H1 (cell line): ENCODE data around the gene ETV2. TPM values are rescaled to one million over a fixed set of nuclear protein-coding genes. Genes with fewer than 3 reads are reported as not detected.

Experiments
- CTCF ChIA-PET: fragments of 300-600 bp; sonication (Branson Sonifier 250); formaldehyde crosslinking; loops from one replicate; lab custom pipeline; 2021; ENCODE audit not compliant: partially characterized antibody; lab: Charles Lee
- POLR2A ChIA-PET: fragments of 300-600 bp; sonication (Branson Sonifier 250); formaldehyde crosslinking; loops from one replicate; lab custom pipeline; 2021; ENCODE audit warnings: inconsistent platforms; ENCODE audit not compliant: partially characterized antibody; lab: Charles Lee
- DNase-seq, 2 experiments: peaks; one replicate each; pipeline versions ENCODE4 v3.0.0 to v3.0.0-alpha.2; 2010 to 2022; ENCODE audit warnings: low spot score in 2 of 2, low read depth in 1 of 2, mixed read lengths in 1 of 2
- FAIRE-seq: peaks from 2 replicates; lab custom pipeline; 2011; peaks lifted over from hg19 to GRCh38; lab: Jason Lieb, UNC
- H2AFZ ChIP-seq: 2 replicates; pipeline ENCODE4 v1.8.1; 2012; ENCODE audit warnings: low read length, inconsistent platforms
- H2AK5ac ChIP-seq: 2 replicates; pipeline ENCODE4 v1.6.1; 2013; ENCODE audit warnings: low read depth, low read length
- H2BK120ac ChIP-seq: replicated peaks from 2 replicates; pipeline ENCODE3; 2013; ENCODE audit warnings: low read depth, low read length, inconsistent platforms
- H2BK12ac ChIP-seq: 2 replicates; pipeline ENCODE4 v1.6.1; 2013; ENCODE audit warnings: low read depth, low read length
- H2BK15ac ChIP-seq: 2 replicates; pipeline ENCODE4 v1.6.1; 2013; ENCODE audit warnings: low read length
- H2BK20ac ChIP-seq: 2 replicates; pipeline ENCODE4 v1.6.1; 2013; ENCODE audit warnings: low read length
- H2BK5ac ChIP-seq: 2 replicates; pipeline ENCODE4 v1.6.1; 2013; ENCODE audit warnings: low read depth, low read length
- H3K14ac ChIP-seq: 2 replicates; pipeline ENCODE4 v1.6.1; 2013; ENCODE audit warnings: inconsistent platforms; ENCODE audit not compliant: insufficient read length
- H3K18ac ChIP-seq: 2 replicates; pipeline ENCODE4 v1.6.1; 2013; ENCODE audit warnings: low read length; ENCODE audit errors: extremely low read depth
- H3K23ac ChIP-seq: 2 replicates; pipeline ENCODE4 v1.6.1; 2013; ENCODE audit warnings: inconsistent platforms; ENCODE audit not compliant: insufficient read length
- H3K23me2 ChIP-seq: 2 replicates; pipeline ENCODE4 v1.6.1; 2013; ENCODE audit warnings: low read depth, low read length
- H3K27ac ChIP-seq: 2 replicates; pipeline ENCODE4 v1.6.1; 2011; ENCODE audit warnings: low read depth, low read length, inconsistent platforms
- H3K27me3 ChIP-seq, 4 experiments: replicated peaks in 1 of 4; 1 replicate in 1 of 4; 2 replicates in 3 of 4; pipeline versions ENCODE4 v1.6.1 to v1.8.1; 2011 to 2013; ENCODE audit warnings: low read length in 3 of 4, mild to moderate bottlenecking in 3 of 4, inconsistent platforms in 2 of 4, mixed read lengths in 2 of 4, moderate library complexity in 1 of 4; ENCODE audit not compliant: control insufficient read depth in 3 of 4, insufficient read depth in 3 of 4; ENCODE audit errors: extremely low read depth in 1 of 4
- H3K36me3 ChIP-seq, 4 experiments: 2 replicates each; pipeline versions ENCODE4 v1.6.1 to v1.8.1; 2011 to 2013; ENCODE audit warnings: mild to moderate bottlenecking in 4 of 4, low read length in 3 of 4, moderate library complexity in 2 of 4, control low read depth in 1 of 4, inconsistent platforms in 1 of 4; ENCODE audit not compliant: insufficient read depth in 4 of 4, control insufficient read depth in 2 of 4
- H3K4ac ChIP-seq: replicated peaks from 2 replicates; pipeline ENCODE3; 2013; ENCODE audit warnings: low read length, low read depth, mixed read lengths, inconsistent platforms; ENCODE audit not compliant: insufficient read length
- H3K4me1 ChIP-seq, 4 experiments: replicated peaks in 1 of 4; 1 replicate in 1 of 4; 2 replicates in 3 of 4; pipeline versions ENCODE4 v1.6.1 to v1.8.1; 2011 to 2013; ENCODE audit warnings: low read length in 3 of 4, inconsistent platforms in 2 of 4, mixed read lengths in 1 of 4; ENCODE audit not compliant: insufficient read depth in 4 of 4, control insufficient read depth in 3 of 4
- H3K4me2 ChIP-seq, 2 experiments: 2 replicates each; pipeline versions ENCODE4 v1.6.1 to v1.8.1; 2011 to 2013; ENCODE audit warnings: low read depth in 2 of 2, low read length in 2 of 2, control low read depth in 1 of 2, inconsistent platforms in 1 of 2, mild to moderate bottlenecking in 1 of 2; ENCODE audit not compliant: insufficient read depth in 1 of 2
- H3K4me3 ChIP-seq, 4 experiments: fragments of 200-600, 300-600 bp in 1 of 4; sonication (generic), shearing (Covaris generic), sonication (Bioruptor Twin) in 1 of 4; 2 replicates each; pipeline versions ENCODE4 v1.5.1 to v1.8.1; 2011 to 2016; ENCODE audit warnings: low read length in 4 of 4, low read depth in 3 of 4, control low read depth in 2 of 4, inconsistent platforms in 2 of 4, mild to moderate bottlenecking in 2 of 4, mixed read lengths in 1 of 4, moderate library complexity in 1 of 4; ENCODE audit not compliant: insufficient read depth in 2 of 4; ENCODE audit errors: extremely low read depth in 1 of 4
- H3K56ac ChIP-seq: replicated peaks from 2 replicates; pipeline ENCODE3; 2013; ENCODE audit warnings: low read depth, mild to moderate bottlenecking, mixed read lengths, low read length, inconsistent platforms; ENCODE audit not compliant: insufficient read length
- H3K79me1 ChIP-seq: 2 replicates; pipeline ENCODE4 v1.6.1; 2013; ENCODE audit warnings: low read depth, low read length, control low read depth
- H3K79me2 ChIP-seq, 2 experiments: 2 replicates each; pipeline versions ENCODE4 v1.6.1 to v1.8.1; 2012 to 2013; ENCODE audit warnings: low read length in 2 of 2, mild to moderate bottlenecking in 2 of 2, inconsistent platforms in 1 of 2; ENCODE audit not compliant: insufficient read depth in 2 of 2, control insufficient read depth in 1 of 2
- H3K9ac ChIP-seq, 4 experiments: replicated peaks in 1 of 4; 1 replicate in 1 of 4; 2 replicates in 3 of 4; pipeline versions ENCODE4 v1.6.1 to v1.8.1; 2011 to 2013; ENCODE audit warnings: low read depth in 3 of 4, low read length in 3 of 4, control low read depth in 2 of 4, mild to moderate bottlenecking in 2 of 4, moderate library complexity in 2 of 4, inconsistent platforms in 1 of 4; ENCODE audit errors: extremely low read depth in 1 of 4
- H3K9me3 ChIP-seq, 2 experiments: 2 replicates each; pipeline versions ENCODE4 v1.6.1 to v1.8.1; 2012 to 2013; ENCODE audit warnings: mild to moderate bottlenecking in 2 of 2, moderate library complexity in 2 of 2, control low read depth in 1 of 2, inconsistent platforms in 1 of 2, low read depth in 1 of 2, low read length in 1 of 2, mixed read lengths in 1 of 2; ENCODE audit not compliant: insufficient read depth in 2 of 2
- H4K20me1 ChIP-seq, 2 experiments: replicated peaks in 1 of 2; 2 replicates each; pipeline versions ENCODE3 to v1.8.1; 2011 to 2013; ENCODE audit warnings: inconsistent platforms in 2 of 2, low read length in 2 of 2, mild to moderate bottlenecking in 1 of 2; ENCODE audit not compliant: insufficient read depth in 2 of 2, control insufficient read depth in 1 of 2
- H4K5ac ChIP-seq: 2 replicates; pipeline ENCODE4 v1.6.1; 2013; ENCODE audit warnings: low read length, low read depth, mixed read lengths, inconsistent platforms; ENCODE audit not compliant: insufficient read length
- H4K8ac ChIP-seq: 2 replicates; pipeline ENCODE4 v1.8.0; 2013; ENCODE audit warnings: mild to moderate bottlenecking, moderate library complexity, low read length, inconsistent platforms; ENCODE audit not compliant: insufficient read depth; ENCODE audit errors: extremely low read depth
- H4K91ac ChIP-seq: replicated peaks from 2 replicates; pipeline ENCODE3; 2013; ENCODE audit warnings: low read length, mixed read lengths, inconsistent platforms; ENCODE audit not compliant: insufficient read length
- SP1 ChIP-seq: IDR thresholded peaks from 2 replicates; pipeline ENCODE4 v1.6.1; 2011; ENCODE audit warnings: low read depth, low read length
- WGBS, 2 experiments: shearing (Covaris generic) in 1 of 2; methylation state at CpG; one replicate each; pipeline versions ENCODE4 v1.1.6 to v1.1.7; 2013 to 2015; ENCODE audit warnings: low lambda C conversion rate in 2 of 2, mixed read lengths in 2 of 2, inconsistent platforms in 1 of 2, low coverage in 1 of 2, missing lambda C conversion rate in 1 of 2; ENCODE audit not compliant: insufficient replicate concordance in 2 of 2, insufficient coverage in 1 of 2, insufficient read length in 1 of 2; ENCODE audit errors: extremely low coverage in 1 of 2, missing lambda C conversion rate in 1 of 2; 5-methylcytosine and 5-hydroxymethylcytosine counted together
- polyA plus RNA-seq, 7 experiments: library from polyadenylated mRNA; depleted of rRNA in 3 of 7; stranded (reverse) in 5 of 7; unstranded in 2 of 7; fragments of >200 nt in 5 of 7; fragments of 200-250 nt in 2 of 7; gene quantifications; 1 replicate in 5 of 7; 2 replicates in 1 of 7; 4 replicates in 1 of 7; pipeline versions ENCODE4 v1.2.1 to v1.2.3, GENCODE V29; 2011 to 2013; ENCODE audit warnings: missing spikeins in 2 of 7, mixed read lengths in 2 of 7
- total RNA-seq: library from RNA; stranded (reverse); fragmentation: NEBNext Ultra II Directional; extraction: Animal tissue kit (Norgen Biotek cat#: 25700); gene quantifications from 2 replicates; pipeline ENCODE4 v1.2.1, GENCODE V29; 2021

Gene ETV2
- total and polyA plus RNA-seq, 2 of the 8 experiments (the other 6 are each of a cell fraction or from before 2014, with no cell fraction given) = 0.88 to 1.3 TPM

DNA sequence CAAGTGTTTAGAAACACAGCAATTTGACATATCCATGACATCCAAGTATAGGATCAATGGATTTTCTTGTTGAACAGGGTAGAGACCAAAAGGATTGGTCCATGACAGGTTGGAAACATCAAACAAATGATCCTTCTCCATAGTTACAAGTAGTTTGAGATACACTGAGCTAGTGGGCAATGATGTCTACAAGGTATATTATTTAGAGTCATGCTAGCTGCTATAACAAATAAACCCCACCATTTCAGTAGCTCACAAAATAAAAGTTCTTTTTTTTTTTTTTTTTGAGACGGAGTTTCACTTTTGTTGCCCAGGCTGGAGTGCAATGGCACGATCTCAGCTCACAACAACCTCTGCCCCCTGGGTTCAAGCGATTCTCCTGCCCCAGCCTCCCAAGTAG is 33.9 kb upstream of the ETV2 start:
- TF ChIP-seq SP1 = no peak
- CTCF ChIA-PET = interaction anchor here (0.7 to 1.3 kb wide), 3 partner anchors 15 to 55 kb away, joined by 3 to 5 read pairs (median 3); no protein-coding TSS in a partner anchor
- H3K9me3 ChIP-seq = peaks cover 5 to 8% of the 10 kb centered on the region in 2 experiments
- FAIRE-seq = no peak
- POLR2A ChIA-PET = no interaction called here
- no peak overlapping the region for H2BK120ac ChIP-seq
- peaks cover 3% of the 10 kb centered on the region; the same call in 1 of the 2 replicates for H3K23me2 ChIP-seq
- H2BK5ac ChIP-seq = no peak overlapping the region
- H4K91ac ChIP-seq = no peak overlapping the region
- no peak overlapping the region for H4K5ac ChIP-seq
- H3K4me3 ChIP-seq = no peak overlapping the region
- no peak overlapping the region for H2BK20ac ChIP-seq
- no peak overlapping the region for H3K27ac ChIP-seq
- WGBS, 2 experiments = 86% methylated on average over 2 of the region's 3 CpGs; no CpG with 5 or more reads in 1 of the 2 experiments
- H2BK15ac ChIP-seq = no peak overlapping the region
- no peak overlapping the region for H2AK5ac ChIP-seq
- H3K23ac ChIP-seq = no peak overlapping the region
- no peak overlapping the region for H2BK12ac ChIP-seq
- no peaks in the 10 kb centered on the region; a peak in 1 of 7 replicates for H3K4me1 ChIP-seq
- H3K4ac ChIP-seq = no peak overlapping the region
- H4K20me1 ChIP-seq = no peaks in the 10 kb centered on the region
- no peaks in the 10 kb centered on the region for H3K36me3 ChIP-seq
- no peak for DNase-seq
- no peak overlapping the region for H3K56ac ChIP-seq
- H3K14ac ChIP-seq = no peak overlapping the region
- peaks cover 0 to 3% (median 0%) of the 10 kb centered on the region in 4 experiments; a peak in 1 of 7 replicates for H3K27me3 ChIP-seq
- no peak overlapping the region for H3K18ac ChIP-seq
- H4K8ac ChIP-seq = no peak overlapping the region
- no peak overlapping the region for H2AFZ ChIP-seq
- H3K9ac ChIP-seq = no peak overlapping the region
- H3K79me1 ChIP-seq = no peaks in the 10 kb centered on the region
- no peaks in the 10 kb centered on the region for H3K79me2 ChIP-seq
- no peak overlapping the region for H3K4me2 ChIP-seq
